Epithelial cell of esophagus (primary cell): Measurements from ENCODE around the gene WDR48.

Source experiments
- DNase-seq: peaks from one replicate; pipeline ENCODE4 v3.0.0; 2010; ENCODE audit warnings: low read depth
- H3K4me3 ChIP-seq: 2 replicates; pipeline ENCODE4 v1.5.1; 2011; ENCODE audit warnings: mild to moderate bottlenecking, low read length, control low read depth
- TF ChIP-seq, protein P1 (sequence below): IDR thresholded peaks from 2 replicates; pipeline ENCODE4 v1.5.1; 2011; ENCODE audit warnings: low read depth, mild to moderate bottlenecking, low read length, control low read depth, inconsistent platforms; ENCODE audit not compliant: insufficient read depth; ENCODE audit errors: missing control alignments

The WDR48 gene

DNA sequence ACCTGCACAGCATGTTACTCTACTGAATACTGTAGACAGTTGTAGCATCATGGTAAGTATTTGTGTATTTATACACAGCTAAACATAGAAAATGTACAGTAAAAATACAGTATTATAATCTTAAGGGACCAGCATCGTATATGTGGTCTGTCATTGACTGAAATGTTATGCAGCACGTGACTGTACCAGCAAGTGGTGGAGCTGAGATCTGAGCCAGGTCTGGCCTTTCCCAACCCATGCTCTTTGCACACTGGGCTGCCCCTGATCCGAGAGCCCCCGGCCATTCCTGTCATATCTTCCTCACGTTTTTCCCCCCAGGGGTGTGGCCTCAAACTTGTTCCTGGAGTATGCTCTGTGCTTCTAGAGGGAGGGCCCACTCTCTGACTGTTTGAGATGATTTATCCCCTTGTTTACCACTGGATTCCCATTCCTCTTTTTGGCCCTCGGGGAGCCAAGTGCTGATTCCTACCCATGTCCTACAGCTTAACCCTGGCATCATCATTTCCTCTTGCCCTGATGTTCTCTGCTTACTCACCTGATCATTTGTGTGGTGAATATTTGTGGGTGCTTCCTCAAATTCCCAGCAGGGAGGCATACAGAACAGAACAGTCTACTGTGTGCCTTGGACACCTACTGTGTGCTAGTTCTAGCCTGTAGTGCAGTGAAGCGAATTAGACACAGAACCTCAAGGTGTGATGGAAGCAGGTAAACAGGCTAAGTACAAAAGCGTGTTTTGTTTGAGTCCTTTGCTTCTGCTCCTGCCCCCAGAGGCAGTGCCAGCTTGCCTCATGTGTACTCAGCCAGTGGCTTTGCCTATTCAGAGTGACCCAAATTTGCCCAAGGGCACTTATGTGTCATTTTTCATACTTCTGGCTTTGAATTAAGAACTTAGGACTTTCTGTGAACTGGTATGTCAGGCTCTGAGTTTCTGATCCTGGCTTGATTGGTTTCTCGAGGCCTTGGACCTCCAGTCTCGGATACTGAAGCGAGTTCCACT, 80.6 kb downstream of the WDR48 start:
- no peak overlapping the region for H3K4me3 ChIP-seq
- TF ChIP-seq, protein P1, sequence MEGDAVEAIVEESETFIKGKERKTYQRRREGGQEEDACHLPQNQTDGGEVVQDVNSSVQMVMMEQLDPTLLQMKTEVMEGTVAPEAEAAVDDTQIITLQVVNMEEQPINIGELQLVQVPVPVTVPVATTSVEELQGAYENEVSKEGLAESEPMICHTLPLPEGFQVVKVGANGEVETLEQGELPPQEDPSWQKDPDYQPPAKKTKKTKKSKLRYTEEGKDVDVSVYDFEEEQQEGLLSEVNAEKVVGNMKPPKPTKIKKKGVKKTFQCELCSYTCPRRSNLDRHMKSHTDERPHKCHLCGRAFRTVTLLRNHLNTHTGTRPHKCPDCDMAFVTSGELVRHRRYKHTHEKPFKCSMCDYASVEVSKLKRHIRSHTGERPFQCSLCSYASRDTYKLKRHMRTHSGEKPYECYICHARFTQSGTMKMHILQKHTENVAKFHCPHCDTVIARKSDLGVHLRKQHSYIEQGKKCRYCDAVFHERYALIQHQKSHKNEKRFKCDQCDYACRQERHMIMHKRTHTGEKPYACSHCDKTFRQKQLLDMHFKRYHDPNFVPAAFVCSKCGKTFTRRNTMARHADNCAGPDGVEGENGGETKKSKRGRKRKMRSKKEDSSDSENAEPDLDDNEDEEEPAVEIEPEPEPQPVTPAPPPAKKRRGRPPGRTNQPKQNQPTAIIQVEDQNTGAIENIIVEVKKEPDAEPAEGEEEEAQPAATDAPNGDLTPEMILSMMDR: no peak
- DNase-seq: peak; percentile 30

DNA sequence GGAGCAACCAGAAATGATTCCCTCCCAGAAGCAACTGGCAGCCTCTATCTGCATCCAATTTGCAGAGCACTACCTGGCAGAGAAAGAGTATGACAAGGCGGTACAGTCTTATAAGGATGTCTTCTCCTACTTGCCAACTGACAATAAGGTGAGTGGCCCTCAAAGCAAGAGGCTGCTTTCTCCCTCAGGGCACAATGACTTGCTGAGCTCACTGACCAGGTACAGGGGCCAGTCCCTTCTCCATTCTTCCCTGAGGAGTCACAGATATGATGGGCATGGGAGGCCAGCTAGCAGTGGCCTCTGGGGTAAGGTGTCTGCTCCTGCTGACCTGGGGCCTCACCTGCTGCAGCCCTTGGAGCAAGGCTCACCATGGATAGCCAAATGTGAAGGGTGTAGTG, 81.3 kb downstream of the WDR48 start:
- H3K4me3 ChIP-seq: no peak overlapping the region
- no peak for DNase-seq
- TF ChIP-seq, protein P1: no peak

DNA sequence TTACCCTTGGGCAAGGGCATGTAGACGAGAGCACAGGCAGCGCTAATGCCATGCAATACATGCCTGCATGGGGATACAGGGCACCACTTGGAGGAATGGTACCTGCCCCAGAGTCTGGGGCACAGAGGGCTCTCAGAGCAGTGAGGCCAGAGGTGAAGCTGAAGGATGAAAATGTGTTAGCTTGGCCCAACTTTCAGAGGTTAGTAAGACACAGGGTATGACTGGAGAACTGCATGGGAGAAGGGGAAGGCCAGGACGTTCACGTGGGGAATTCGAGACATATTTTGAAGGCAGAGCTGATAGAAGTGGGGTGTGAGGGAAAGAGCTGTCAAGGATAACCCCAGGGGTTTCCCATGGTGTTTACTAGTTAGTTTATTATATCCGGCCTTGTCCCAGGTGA, 82.0 kb downstream of the WDR48 start:
- TF ChIP-seq, protein P1: no peak

DNA sequence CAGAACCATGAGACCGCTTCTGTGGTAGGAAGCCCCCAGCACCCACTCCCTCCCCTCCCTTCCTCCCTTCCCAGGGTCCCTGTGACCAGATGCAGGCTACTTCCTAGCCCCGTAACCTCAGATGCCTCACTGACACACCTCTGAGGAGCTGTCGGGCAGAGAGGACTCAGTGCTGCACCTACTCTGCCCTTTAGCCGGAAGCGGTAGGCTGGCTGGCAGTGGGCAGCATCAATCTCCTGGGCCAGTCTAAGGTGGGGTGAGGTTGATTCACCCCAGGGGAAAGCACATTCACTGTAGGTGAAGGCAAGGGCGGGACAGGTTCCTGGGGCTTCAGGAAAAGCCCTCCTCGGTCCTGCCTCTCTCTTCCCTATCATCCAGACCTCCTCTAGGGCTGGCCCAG, 82.5 kb downstream of the WDR48 start:
- no peak overlapping the region for H3K4me3 ChIP-seq
- TF ChIP-seq, protein P1: no peak
- no peak for DNase-seq

More for the DNA sequence above, 82.0 kb downstream of the WDR48 start:
- no peak overlapping the region for H3K4me3 ChIP-seq
- DNase-seq: no peak

DNA sequence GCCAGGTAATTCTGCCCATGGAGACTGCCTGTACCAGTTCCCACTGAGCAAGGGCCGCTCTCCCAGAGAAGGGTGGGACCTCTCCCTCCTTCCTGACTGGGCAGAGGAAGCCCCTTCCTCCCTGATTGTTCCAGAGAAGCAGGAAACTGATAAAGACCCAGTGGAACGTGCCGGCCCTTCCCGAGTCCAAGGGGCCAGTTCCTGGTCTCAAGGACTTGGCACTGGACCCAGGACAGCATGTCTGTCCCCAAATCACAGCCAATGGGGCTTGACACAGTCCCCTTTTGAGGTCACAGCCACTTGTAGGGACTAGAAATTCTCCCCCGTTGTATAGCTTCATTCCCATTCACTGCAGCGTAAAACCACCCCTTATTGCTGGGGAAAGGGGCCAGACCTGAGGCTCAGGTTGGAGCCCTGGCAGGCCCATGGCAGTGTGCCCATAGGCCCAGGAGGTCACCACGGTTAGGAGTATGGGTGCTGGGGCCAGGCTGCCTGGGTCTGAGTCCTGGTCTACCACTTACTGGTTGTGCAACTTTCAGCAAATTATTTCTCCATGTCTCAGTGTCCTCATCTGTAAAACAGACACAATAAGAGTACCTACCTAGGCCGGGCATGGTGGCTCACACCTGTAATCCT, 83.5 kb downstream of the WDR48 start:
- DNase-seq: no peak
- no peak overlapping the region for H3K4me3 ChIP-seq
- TF ChIP-seq, protein P1: no peak

DNA sequence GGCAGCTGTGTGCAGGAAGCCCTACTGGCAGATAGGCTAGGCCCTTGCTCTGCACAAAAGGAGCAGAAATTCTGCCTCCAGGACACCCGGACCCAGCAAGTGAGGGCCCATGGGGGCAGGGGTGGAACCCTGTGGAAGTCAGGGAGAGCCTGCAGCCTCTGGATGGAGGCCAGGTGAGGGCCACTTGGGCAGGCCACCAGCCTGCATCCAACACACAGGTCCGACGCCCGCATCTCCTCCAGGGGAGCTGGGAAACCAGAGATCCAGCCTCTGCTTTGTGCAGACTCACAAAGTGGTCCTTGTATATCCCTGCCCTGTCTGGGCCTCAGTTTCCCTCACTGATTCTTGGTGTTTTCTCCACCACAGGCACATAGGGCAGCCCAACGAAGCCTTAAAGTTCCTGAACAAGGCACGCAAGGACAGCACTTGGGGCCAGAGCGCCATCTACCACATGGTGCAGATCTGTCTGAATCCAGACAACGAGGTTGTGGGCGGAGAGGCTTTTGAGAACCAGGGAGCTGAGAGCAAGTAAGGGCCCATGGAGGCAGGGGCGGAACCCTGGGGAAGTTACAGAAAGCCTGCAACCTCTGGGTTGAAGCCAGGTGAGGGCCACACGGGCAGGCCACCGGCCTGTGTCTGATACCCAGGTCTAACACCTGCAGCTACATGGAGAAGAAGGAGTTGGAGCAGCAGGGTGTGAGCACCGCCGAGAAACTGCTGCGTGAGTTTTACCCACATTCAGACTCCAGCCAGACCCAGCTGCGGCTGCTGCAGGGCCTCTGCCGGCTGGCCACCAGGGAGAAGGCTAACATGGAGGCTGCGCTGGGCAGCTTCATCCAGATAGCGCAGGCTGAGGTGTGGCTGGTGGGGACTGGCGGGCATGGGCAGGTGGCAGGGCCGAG, 85.0 kb downstream of the WDR48 start:
- DNase-seq: no peak
- TF ChIP-seq, protein P1: no peak
- H3K4me3 ChIP-seq: no peak overlapping the region
